K562 (cell line): ENCODE data around the gene HOMEZ. TPM values are rescaled to one million over a fixed set of nuclear protein-coding genes. Genes with fewer than 3 reads are reported as not detected.

Experiments used
- CBX1 ChIP-seq: sonication (generic); IDR thresholded peaks from 2 replicates; pipeline ENCODE4 v1.6.1; 2016; ENCODE audit warnings: antibody characterized with exemption, low read depth, mild to moderate bottlenecking
- EZH2 ChIP-seq: IDR thresholded peaks from 2 replicates; pipeline ENCODE4 v1.6.1; 2012; ENCODE audit warnings: low read depth, mild to moderate bottlenecking, inconsistent platforms, low read length, borderline replicate concordance
- HNRNPLL ChIP-seq: fragments of 200-400 bp; formaldehyde crosslinking; IDR thresholded peaks from 2 replicates; pipeline ENCODE4 v1.6.1; 2017; ENCODE audit warnings: low read length, low read depth, mild to moderate bottlenecking; ENCODE audit not compliant: poor library complexity, severe bottlenecking
- KAT2B ChIP-seq: IDR thresholded peaks from one replicate; pipeline ENCODE4 v1.6.1; 2012; ENCODE audit warnings: low read depth, mild to moderate bottlenecking, control low read depth, inconsistent platforms, low read length, moderate library complexity
- MBD1 ChIP-seq: fragments of 250-450 bp; sonication (Bioruptor Pico); IDR thresholded peaks from 2 replicates; pipeline ENCODE4 v1.8.0; 2022; ENCODE audit warnings: inconsistent platforms
- MCM2 ChIP-seq: fragments of 450-650 bp; IDR thresholded peaks from 2 replicates; pipeline ENCODE4 v1.6.1; 2017; ENCODE audit warnings: low read depth, mild to moderate bottlenecking
- NFYB ChIP-seq: IDR thresholded peaks from 2 replicates; pipeline ENCODE4 v1.6.1; 2011; ENCODE audit warnings: mild to moderate bottlenecking, moderate library complexity; ENCODE audit not compliant: insufficient read length; ENCODE audit errors: extremely low read depth
- POLR2A ChIP-seq: fragments of 450-650 bp; conservative IDR thresholded peaks from 2 replicates; pipeline ENCODE4 v1.6.1; 2016
- POLR3G ChIP-seq: IDR thresholded peaks from 2 replicates; pipeline ENCODE4 v1.6.1; 2011; ENCODE audit not compliant: insufficient read length, insufficient replicate concordance; ENCODE audit errors: extremely low read depth
- RAD21 ChIP-seq, 2 experiments: fragments of 250-450 bp in 1 of 2; fragments of 450-650 bp in 1 of 2; sonication (Bioruptor Pico) in 1 of 2; formaldehyde crosslinking in 1 of 2; IDR thresholded peaks in 1 of 2; conservative IDR thresholded peaks in 1 of 2; 2 replicates each; pipeline versions ENCODE4 v1.4.0 to v1.8.0; 2020 to 2022; ENCODE audit warnings: mild to moderate bottlenecking in 2 of 2, moderate library complexity in 1 of 2
- RBBP5 ChIP-seq: fragments of 200-600 bp; sonication (generic); IDR thresholded peaks from 2 replicates; pipeline ENCODE4 v1.6.1; 2012; ENCODE audit warnings: borderline replicate concordance, mild to moderate bottlenecking, low read length, control low read depth, inconsistent platforms; ENCODE audit not compliant: insufficient read depth, poor library complexity, severe bottlenecking
- TBL1XR1 ChIP-seq, 2 experiments: IDR thresholded peaks; 2 replicates each; pipeline ENCODE4 v1.6.1; 2012; ENCODE audit warnings: improper control_type of control experiment in 2 of 2, low read length in 2 of 2, mild to moderate bottlenecking in 1 of 2
- TFAM ChIP-seq: fragments of 250-450 bp; sonication (Bioruptor Pico); conservative IDR thresholded peaks from 2 replicates; pipeline ENCODE4 v1.5.0; 2021; ENCODE audit warnings: mild to moderate bottlenecking, moderate library complexity
- ZBTB9 ChIP-seq: fragments of 450-650 bp; formaldehyde crosslinking; IDR thresholded peaks from 2 replicates; pipeline ENCODE4 v1.4.0; 2020; ENCODE audit warnings: mild to moderate bottlenecking, moderate library complexity
- ZC3H8 ChIP-seq: fragments of 450-650 bp; IDR thresholded peaks from 2 replicates; pipeline ENCODE4 v1.6.1; 2017
- ZFP30 ChIP-seq: fragments of 250-450 bp; sonication (Bioruptor Pico); IDR thresholded peaks from 2 replicates; pipeline ENCODE4 v1.8.0; 2022; ENCODE audit warnings: moderate library complexity, mild to moderate bottlenecking, inconsistent platforms, borderline replicate concordance
- ZNF143 ChIP-seq: sonication (generic); formaldehyde crosslinking; IDR thresholded peaks from 2 replicates; pipeline ENCODE4 v1.9.0; 2022; ENCODE audit warnings: mild to moderate bottlenecking, missing genetic modification reagents
- ZNF551 ChIP-seq: fragments of 250-450 bp; sonication (Bioruptor Pico); IDR thresholded peaks from 2 replicates; pipeline ENCODE4 v1.5.0; 2021; ENCODE audit warnings: mild to moderate bottlenecking, moderate library complexity
- polyA plus RNA-seq, 8 experiments: library from polyadenylated mRNA; depleted of rRNA in 4 of 8; stranded (reverse) in 5 of 8; unstranded in 3 of 8; fragments of >200 nt; fragmentation: Nextera tagmentation in 2 of 8; fragmentation: Illumina TruSeq in 1 of 8; extraction: Ambion mirVana in 2 of 8; extraction: Trizol in 1 of 8; gene quantifications; 2 replicates each; pipeline versions ENCODE4 v1.2.1 to v1.2.3, GENCODE V29; 2011 to 2014; ENCODE audit warnings: inconsistent platforms in 1 of 8, missing spikeins in 1 of 8
- total RNA-seq, 7 experiments: library from RNA; depleted of rRNA in 6 of 7; stranded (reverse); fragments of >200 nt in 6 of 7; fragmentation: Illumina TruSeq in 2 of 7; extraction: Trizol in 2 of 7; gene quantifications; 2 replicates each; pipeline versions ENCODE4 v1.2.1 to v1.2.3, GENCODE V29; 2011 to 2021; ENCODE audit warnings: low replicate concordance in 1 of 7
- TF ChIP-seq, protein P1 (sequence below): fragments of 450-650 bp; IDR thresholded peaks from 2 replicates; pipeline ENCODE4 v1.6.1; 2016; ENCODE audit warnings: mild to moderate bottlenecking
- TF ChIP-seq, protein P2 (sequence below): fragments of 450-650 bp; conservative IDR thresholded peaks from 2 replicates; pipeline ENCODE4 v1.6.1; 2016; ENCODE audit warnings: missing genetic modification characterization, low read depth, mild to moderate bottlenecking, control low read depth, missing compliant biosample characterization

Gene HOMEZ
- total and polyA plus RNA-seq, 9 of the 15 experiments (the other 6 are each of a cell fraction or from before 2014, with no cell fraction given): 3.0 to 30.2 (median 16.9) TPM

DNA sequence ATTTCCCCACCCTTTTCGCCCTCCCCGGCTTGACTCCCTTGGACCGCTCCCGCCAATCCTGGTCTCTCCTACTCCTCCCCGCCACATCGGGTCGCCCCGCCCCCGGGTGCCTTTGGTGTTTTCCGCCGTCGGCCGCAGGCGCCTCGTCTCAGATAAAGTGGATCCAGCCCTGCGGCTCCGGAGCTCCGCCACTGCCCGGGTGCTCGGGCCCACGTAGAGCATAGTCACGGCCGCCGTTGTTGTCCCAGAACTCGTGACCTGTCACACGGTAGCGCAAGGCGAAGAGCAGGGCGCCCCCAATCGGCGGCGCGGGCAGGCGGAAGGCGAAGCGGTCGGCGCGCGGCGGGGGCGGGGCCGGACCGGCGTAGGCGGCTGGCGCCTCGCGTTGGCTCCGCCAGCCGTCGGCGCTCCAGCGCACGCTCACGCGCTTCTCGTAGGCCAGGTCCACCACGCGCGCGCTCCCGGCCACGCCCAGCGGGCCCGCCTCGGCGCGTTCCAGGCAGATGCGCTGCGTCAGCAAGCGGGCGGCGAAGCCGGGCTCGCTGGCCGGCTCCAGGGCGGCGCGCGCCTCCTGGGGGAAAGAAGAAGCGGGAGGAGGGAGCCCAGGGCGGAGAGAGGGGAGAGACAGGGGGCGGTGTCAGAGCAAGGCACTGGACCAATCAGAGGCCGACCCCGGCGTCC lies 15.5 kb upstream of the HOMEZ start (continued):
- TF ChIP-seq, protein P1, sequence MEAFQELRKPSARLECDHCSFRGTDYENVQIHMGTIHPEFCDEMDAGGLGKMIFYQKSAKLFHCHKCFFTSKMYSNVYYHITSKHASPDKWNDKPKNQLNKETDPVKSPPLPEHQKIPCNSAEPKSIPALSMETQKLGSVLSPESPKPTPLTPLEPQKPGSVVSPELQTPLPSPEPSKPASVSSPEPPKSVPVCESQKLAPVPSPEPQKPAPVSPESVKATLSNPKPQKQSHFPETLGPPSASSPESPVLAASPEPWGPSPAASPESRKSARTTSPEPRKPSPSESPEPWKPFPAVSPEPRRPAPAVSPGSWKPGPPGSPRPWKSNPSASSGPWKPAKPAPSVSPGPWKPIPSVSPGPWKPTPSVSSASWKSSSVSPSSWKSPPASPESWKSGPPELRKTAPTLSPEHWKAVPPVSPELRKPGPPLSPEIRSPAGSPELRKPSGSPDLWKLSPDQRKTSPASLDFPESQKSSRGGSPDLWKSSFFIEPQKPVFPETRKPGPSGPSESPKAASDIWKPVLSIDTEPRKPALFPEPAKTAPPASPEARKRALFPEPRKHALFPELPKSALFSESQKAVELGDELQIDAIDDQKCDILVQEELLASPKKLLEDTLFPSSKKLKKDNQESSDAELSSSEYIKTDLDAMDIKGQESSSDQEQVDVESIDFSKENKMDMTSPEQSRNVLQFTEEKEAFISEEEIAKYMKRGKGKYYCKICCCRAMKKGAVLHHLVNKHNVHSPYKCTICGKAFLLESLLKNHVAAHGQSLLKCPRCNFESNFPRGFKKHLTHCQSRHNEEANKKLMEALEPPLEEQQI: no peak
- TF ChIP-seq, protein P2, sequence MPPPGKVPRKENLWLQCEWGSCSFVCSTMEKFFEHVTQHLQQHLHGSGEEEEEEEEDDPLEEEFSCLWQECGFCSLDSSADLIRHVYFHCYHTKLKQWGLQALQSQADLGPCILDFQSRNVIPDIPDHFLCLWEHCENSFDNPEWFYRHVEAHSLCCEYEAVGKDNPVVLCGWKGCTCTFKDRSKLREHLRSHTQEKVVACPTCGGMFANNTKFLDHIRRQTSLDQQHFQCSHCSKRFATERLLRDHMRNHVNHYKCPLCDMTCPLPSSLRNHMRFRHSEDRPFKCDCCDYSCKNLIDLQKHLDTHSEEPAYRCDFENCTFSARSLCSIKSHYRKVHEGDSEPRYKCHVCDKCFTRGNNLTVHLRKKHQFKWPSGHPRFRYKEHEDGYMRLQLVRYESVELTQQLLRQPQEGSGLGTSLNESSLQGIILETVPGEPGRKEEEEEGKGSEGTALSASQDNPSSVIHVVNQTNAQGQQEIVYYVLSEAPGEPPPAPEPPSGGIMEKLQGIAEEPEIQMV (tag): no peak
- no peak for TF ChIP-seq ZC3H8
- TF ChIP-seq RAD21 (CRISPR knock-in tag; conservative IDR thresholded peaks at IDR 0.05 in 1 of 2, IDR thresholded peaks at IDR 0.05 in 1 of 2): peak; percentile 45 to 50
- peak; percentile 6 for TF ChIP-seq RBBP5
- TF ChIP-seq KAT2B: no peak
- no peak for TF ChIP-seq MCM2
- TF ChIP-seq POLR3G: no peak
- TF ChIP-seq TBL1XR1 (IDR thresholded peaks at IDR 0.05; ENCODE audit: low read length in 2 of 2): peak in 1 of 2 experiments; percentile 25; a peak in 1 of 4 replicates
- TF ChIP-seq MBD1 (CRISPR knock-in tag): no peak
- TF ChIP-seq CBX1: peak; percentile 16; the same call in 1 of the 2 replicates
- TF ChIP-seq TFAM (CRISPR knock-in tag): no peak
- peak; percentile 65; the same call in 1 of the 2 replicates for TF ChIP-seq ZBTB9 (CRISPR knock-in tag)
- TF ChIP-seq NFYB: no peak
- no peak for TF ChIP-seq EZH2
- TF ChIP-seq ZFP30 (CRISPR knock-in tag): no peak
- no peak for TF ChIP-seq POLR2A
- peak; percentile 86 for TF ChIP-seq HNRNPLL
- TF ChIP-seq ZNF551 (CRISPR knock-in tag): no peak
- no peak for TF ChIP-seq ZNF143 (CRISPR knock-in tag)
